SK-N-SH treated with all-trans-retinoic acid at 6 μM for 48 hours (cell line): Measurements from ENCODE around the gene PDK4.
"Not testable (repeated sequence)": the region's sequence is repeated elsewhere in the genome, so short reads cannot be mapped to it uniquely, and the experiment has no call there.

Experiments
- ATAC-seq: fragments of 200-7000 bp; cut with Tn5 transposase; 3 replicates; pipeline ENCODE4 v1.9.1; 2020; ENCODE audit warnings: mild to moderate bottlenecking, moderate library complexity
- ARNTL ChIP-seq: fragments of 450-650 bp; formaldehyde crosslinking; IDR thresholded peaks from 2 replicates; pipeline ENCODE4 v1.5.0; 2020; ENCODE audit warnings: low read depth, mild to moderate bottlenecking, moderate library complexity, borderline replicate concordance
- BACH2 ChIP-seq: fragments of 250-450 bp; sonication (Bioruptor Pico); IDR thresholded peaks from 2 replicates; pipeline ENCODE4 v1.9.0; 2021; ENCODE audit warnings: mild to moderate bottlenecking, borderline replicate concordance
- CSDC2 ChIP-seq: fragments of 250-450 bp; sonication (Bioruptor Pico); IDR thresholded peaks from 2 replicates; pipeline ENCODE4 v1.5.0; 2020; ENCODE audit warnings: mild to moderate bottlenecking, moderate library complexity
- ESRRG ChIP-seq: fragments of 250-450 bp; sonication (Bioruptor Pico); IDR thresholded peaks from 2 replicates; pipeline ENCODE4 v1.6.1; 2021; ENCODE audit warnings: mild to moderate bottlenecking
- ISL1 ChIP-seq: fragments of 250-450 bp; sonication (Bioruptor Pico); IDR thresholded peaks from 2 replicates; pipeline ENCODE4 v2.1.2; 2022; ENCODE audit warnings: mild to moderate bottlenecking, moderate library complexity
- OSR1 ChIP-seq: fragments of 250-450 bp; sonication (Bioruptor Pico); IDR thresholded peaks from 2 replicates; pipeline ENCODE4 v1.8.0; 2022; ENCODE audit warnings: moderate library complexity, mild to moderate bottlenecking, inconsistent platforms
- POU6F1 ChIP-seq: fragments of 250-450 bp; sonication (Bioruptor Pico); IDR thresholded peaks from 2 replicates; pipeline ENCODE4 v1.8.0; 2021; ENCODE audit warnings: low read depth, mild to moderate bottlenecking, moderate library complexity, borderline replicate concordance
- PPARA ChIP-seq: fragments of 250-450 bp; sonication (Bioruptor Pico); IDR thresholded peaks from 2 replicates; pipeline ENCODE4 v1.5.0; 2020; ENCODE audit warnings: mild to moderate bottlenecking, borderline replicate concordance
- RARB ChIP-seq: fragments of 250-450 bp; sonication (Bioruptor Pico); IDR thresholded peaks from 2 replicates; pipeline ENCODE4 v1.8.0; 2021; ENCODE audit warnings: mild to moderate bottlenecking, moderate library complexity
- SNAI2 ChIP-seq: fragments of 250-450 bp; sonication (Bioruptor Pico); IDR thresholded peaks from 2 replicates; pipeline ENCODE4 v1.5.0; 2020; ENCODE audit warnings: mild to moderate bottlenecking, moderate library complexity
- TCF4 ChIP-seq: fragments of 250-450 bp; sonication (Bioruptor Pico); IDR thresholded peaks from 2 replicates; pipeline ENCODE4 v1.8.0; 2021; ENCODE audit warnings: mild to moderate bottlenecking, moderate library complexity, borderline replicate concordance
- TOX ChIP-seq: fragments of 250-450 bp; sonication (Bioruptor Pico); IDR thresholded peaks from 2 replicates; pipeline ENCODE4 v1.8.0; 2021; ENCODE audit warnings: mild to moderate bottlenecking, moderate library complexity, borderline replicate concordance
- ZC3H10 ChIP-seq: fragments of 250-450 bp; sonication (Bioruptor Pico); IDR thresholded peaks from 2 replicates; pipeline ENCODE4 v1.5.1; 2021; ENCODE audit warnings: mild to moderate bottlenecking, moderate library complexity
- ZFP3 ChIP-seq: fragments of 250-450 bp; sonication (Bioruptor Pico); IDR thresholded peaks from 2 replicates; pipeline ENCODE4 v1.5.0; 2020; ENCODE audit warnings: mild to moderate bottlenecking, moderate library complexity
- ZFP30 ChIP-seq: fragments of 450-650 bp; formaldehyde crosslinking; IDR thresholded peaks from 2 replicates; pipeline ENCODE4 v1.5.0; 2022; ENCODE audit warnings: mild to moderate bottlenecking, moderate library complexity
- ZNF565 ChIP-seq: fragments of 450-650 bp; formaldehyde crosslinking; conservative IDR thresholded peaks from 2 replicates; pipeline ENCODE4 v1.5.0; 2020; ENCODE audit warnings: low read depth, mild to moderate bottlenecking, moderate library complexity
- ZNF70 ChIP-seq: fragments of 450-650 bp; formaldehyde crosslinking; IDR thresholded peaks from 2 replicates; pipeline ENCODE4 v1.5.0; 2020; ENCODE audit warnings: mild to moderate bottlenecking, moderate library complexity
- ZNF8 ChIP-seq: fragments of 450-650 bp; formaldehyde crosslinking; IDR thresholded peaks from 2 replicates; pipeline ENCODE4 v1.5.0; 2020; ENCODE audit warnings: mild to moderate bottlenecking, moderate library complexity
- TF ChIP-seq, protein P1 (sequence below): fragments of 250-450 bp; sonication (Bioruptor Pico); IDR thresholded peaks from 2 replicates; pipeline ENCODE4 v1.5.1; 2020; ENCODE audit warnings: low read depth, mild to moderate bottlenecking, moderate library complexity
- TF ChIP-seq, protein P2 (sequence below): fragments of 250-450 bp; sonication (Bioruptor Pico); IDR thresholded peaks from 2 replicates; pipeline ENCODE4 v1.5.0; 2020; ENCODE audit warnings: mild to moderate bottlenecking, moderate library complexity
- TF ChIP-seq, protein P3 (sequence below): fragments of 250-450 bp; sonication (Bioruptor Pico); IDR thresholded peaks from 2 replicates; pipeline ENCODE4 v1.8.0; 2020; ENCODE audit warnings: mild to moderate bottlenecking, moderate library complexity, borderline replicate concordance

Gene PDK4

GRCh38 chr7:95609277-95609971 is 13.1 kb upstream of the PDK4 start:
- ATAC-seq = 0 out of 3 replicates have a peak, but pooled peaks have one; percentile 17
- no peak for TF ChIP-seq ZNF8 (CRISPR knock-in tag)

GRCh38 chr7:95608359-95609173 is 12.2 kb upstream of the PDK4 start:
- 0 out of 2 replicates have a peak, but pooled peaks have one; percentile 45 for TF ChIP-seq CSDC2
- no peak for TF ChIP-seq ZNF565 (CRISPR knock-in tag)
- peak; percentile 63; the same call in 1 of the 2 replicates for TF ChIP-seq PPARA
- TF ChIP-seq ARNTL (CRISPR knock-in tag) = no peak
- TF ChIP-seq, all 23 proteins: peak for 2
- peak; percentile 91 for ATAC-seq

GRCh38 chr7:95607561-95607960 is 11.2 kb upstream of the PDK4 start:
- TF ChIP-seq SNAI2 (CRISPR knock-in tag) (no peak), TOX (CRISPR knock-in tag) (no peak), ESRRG (no peak), RARB (no peak), POU6F1 (CRISPR knock-in tag) (no peak), ZFP30 (CRISPR knock-in tag) (no peak), CSDC2 (no peak), ZFP3 (CRISPR knock-in tag) (no peak), TCF4 (CRISPR knock-in tag) (no peak), ZNF70 (CRISPR knock-in tag) (no peak), ZC3H10 (CRISPR knock-in tag) (no peak), ZNF565 (CRISPR knock-in tag) (no peak), ARNTL (CRISPR knock-in tag) (no peak), PPARA (no peak), OSR1 (CRISPR knock-in tag) (no peak)
- TF ChIP-seq, protein P1, sequence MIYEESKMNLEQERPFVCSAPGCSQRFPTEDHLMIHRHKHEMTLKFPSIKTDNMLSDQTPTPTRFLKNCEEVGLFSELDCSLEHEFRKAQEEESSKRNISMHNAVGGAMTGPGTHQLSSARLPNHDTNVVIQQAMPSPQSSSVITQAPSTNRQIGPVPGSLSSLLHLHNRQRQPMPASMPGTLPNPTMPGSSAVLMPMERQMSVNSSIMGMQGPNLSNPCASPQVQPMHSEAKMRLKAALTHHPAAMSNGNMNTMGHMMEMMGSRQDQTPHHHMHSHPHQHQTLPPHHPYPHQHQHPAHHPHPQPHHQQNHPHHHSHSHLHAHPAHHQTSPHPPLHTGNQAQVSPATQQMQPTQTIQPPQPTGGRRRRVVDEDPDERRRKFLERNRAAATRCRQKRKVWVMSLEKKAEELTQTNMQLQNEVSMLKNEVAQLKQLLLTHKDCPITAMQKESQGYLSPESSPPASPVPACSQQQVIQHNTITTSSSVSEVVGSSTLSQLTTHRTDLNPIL (CRISPR knock-in tag) = no peak
- TF ChIP-seq, protein P2, sequence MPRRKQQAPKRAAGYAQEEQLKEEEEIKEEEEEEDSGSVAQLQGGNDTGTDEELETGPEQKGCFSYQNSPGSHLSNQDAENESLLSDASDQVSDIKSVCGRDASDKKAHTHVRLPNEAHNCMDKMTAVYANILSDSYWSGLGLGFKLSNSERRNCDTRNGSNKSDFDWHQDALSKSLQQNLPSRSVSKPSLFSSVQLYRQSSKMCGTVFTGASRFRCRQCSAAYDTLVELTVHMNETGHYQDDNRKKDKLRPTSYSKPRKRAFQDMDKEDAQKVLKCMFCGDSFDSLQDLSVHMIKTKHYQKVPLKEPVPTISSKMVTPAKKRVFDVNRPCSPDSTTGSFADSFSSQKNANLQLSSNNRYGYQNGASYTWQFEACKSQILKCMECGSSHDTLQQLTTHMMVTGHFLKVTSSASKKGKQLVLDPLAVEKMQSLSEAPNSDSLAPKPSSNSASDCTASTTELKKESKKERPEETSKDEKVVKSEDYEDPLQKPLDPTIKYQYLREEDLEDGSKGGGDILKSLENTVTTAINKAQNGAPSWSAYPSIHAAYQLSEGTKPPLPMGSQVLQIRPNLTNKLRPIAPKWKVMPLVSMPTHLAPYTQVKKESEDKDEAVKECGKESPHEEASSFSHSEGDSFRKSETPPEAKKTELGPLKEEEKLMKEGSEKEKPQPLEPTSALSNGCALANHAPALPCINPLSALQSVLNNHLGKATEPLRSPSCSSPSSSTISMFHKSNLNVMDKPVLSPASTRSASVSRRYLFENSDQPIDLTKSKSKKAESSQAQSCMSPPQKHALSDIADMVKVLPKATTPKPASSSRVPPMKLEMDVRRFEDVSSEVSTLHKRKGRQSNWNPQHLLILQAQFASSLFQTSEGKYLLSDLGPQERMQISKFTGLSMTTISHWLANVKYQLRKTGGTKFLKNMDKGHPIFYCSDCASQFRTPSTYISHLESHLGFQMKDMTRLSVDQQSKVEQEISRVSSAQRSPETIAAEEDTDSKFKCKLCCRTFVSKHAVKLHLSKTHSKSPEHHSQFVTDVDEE (CRISPR knock-in tag) = no peak
- TF ChIP-seq, protein P3, sequence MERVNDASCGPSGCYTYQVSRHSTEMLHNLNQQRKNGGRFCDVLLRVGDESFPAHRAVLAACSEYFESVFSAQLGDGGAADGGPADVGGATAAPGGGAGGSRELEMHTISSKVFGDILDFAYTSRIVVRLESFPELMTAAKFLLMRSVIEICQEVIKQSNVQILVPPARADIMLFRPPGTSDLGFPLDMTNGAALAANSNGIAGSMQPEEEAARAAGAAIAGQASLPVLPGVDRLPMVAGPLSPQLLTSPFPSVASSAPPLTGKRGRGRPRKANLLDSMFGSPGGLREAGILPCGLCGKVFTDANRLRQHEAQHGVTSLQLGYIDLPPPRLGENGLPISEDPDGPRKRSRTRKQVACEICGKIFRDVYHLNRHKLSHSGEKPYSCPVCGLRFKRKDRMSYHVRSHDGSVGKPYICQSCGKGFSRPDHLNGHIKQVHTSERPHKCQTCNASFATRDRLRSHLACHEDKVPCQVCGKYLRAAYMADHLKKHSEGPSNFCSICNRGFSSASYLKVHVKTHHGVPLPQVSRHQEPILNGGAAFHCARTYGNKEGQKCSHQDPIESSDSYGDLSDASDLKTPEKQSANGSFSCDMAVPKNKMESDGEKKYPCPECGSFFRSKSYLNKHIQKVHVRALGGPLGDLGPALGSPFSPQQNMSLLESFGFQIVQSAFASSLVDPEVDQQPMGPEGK = no peak
- no peak for ATAC-seq

GRCh38 chr7:95605275-95605674 is 9.0 kb upstream of the PDK4 start:
- TF ChIP-seq OSR1 (CRISPR knock-in tag) (no peak), ZNF8 (CRISPR knock-in tag) (no peak), BACH2 (CRISPR knock-in tag) (no peak), CSDC2 (no peak), ISL1 (CRISPR knock-in tag) (no peak), RARB (no peak), SNAI2 (CRISPR knock-in tag) (no peak)
- TF ChIP-seq, protein P1 (CRISPR knock-in tag) = no peak
- TF ChIP-seq, protein P3 = no peak
- no peak for ATAC-seq

GRCh38 chr7:95604811-95605210 is 8.5 kb upstream of the PDK4 start:
- ATAC-seq = not testable (repeated sequence)

GRCh38 chr7:95604397-95604796 is 8.1 kb upstream of the PDK4 start:
- ATAC-seq = not testable (repeated sequence)
